NCI-H2227 treated with DMSO at 0.1 percent for 48 hours (cell line): Measurements from ENCODE around the gene GRM7.

Source experiments
- DNase-seq: peaks from one replicate; lab custom pipeline; 2025; lab: John Stamatoyannopoulos, UW

Gene GRM7

GRCh38 chr3:7720649-7721297 lies 859.9 kb downstream of the GRM7 start:
- DNase-seq: no peak

GRCh38 chr3:7721869-7722268 lies 861.0 kb downstream of the GRM7 start:
- DNase-seq: no peak

- no peak for DNase-seq
Measured at GRCh38 chr3:7728566-7729519, 867.9 kb downstream of the GRM7 start.

GRCh38 chr3:7733933-7734332 lies 873.0 kb downstream of the GRM7 start:
- no peak for DNase-seq

GRCh38 chr3:7734456-7734855 lies 873.5 kb downstream of the GRM7 start:
- no peak for DNase-seq

GRCh38 chr3:7737263-7737662 lies 876.3 kb downstream of the GRM7 start:
- DNase-seq: no peak

GRCh38 chr3:7739754-7740153 lies 878.8 kb downstream of the GRM7 start:
- DNase-seq: no peak

- DNase-seq: no peak
Measured at GRCh38 chr3:7740458-7740857, 879.5 kb downstream of the GRM7 start.

- no peak for DNase-seq
Measured at GRCh38 chr3:7744850-7745249, 883.9 kb downstream of the GRM7 start.

GRCh38 chr3:7745711-7746110 lies 884.8 kb downstream of the GRM7 start:
- DNase-seq: no peak

- DNase-seq: no peak
Measured at GRCh38 chr3:7749931-7750695, 889.2 kb downstream of the GRM7 start.

GRCh38 chr3:7752005-7752404 lies 891.1 kb downstream of the GRM7 start:
- no peak for DNase-seq

GRCh38 chr3:7754653-7755441 lies 893.9 kb downstream of the GRM7 start:
- no peak for DNase-seq

GRCh38 chr3:7759630-7760029 lies 898.7 kb downstream of the GRM7 start:
- DNase-seq: no peak

GRCh38 chr3:7760718-7761117 lies 899.8 kb downstream of the GRM7 start:
- DNase-seq: no peak

- DNase-seq: no peak
Measured at GRCh38 chr3:7764115-7764514, 903.2 kb downstream of the GRM7 start.

- no peak for DNase-seq
Measured at GRCh38 chr3:7766530-7766929, 905.6 kb downstream of the GRM7 start.

- DNase-seq: no peak
Measured at GRCh38 chr3:7779331-7779730, 918.4 kb downstream of the GRM7 start.

GRCh38 chr3:7781395-7781794 lies 920.5 kb downstream of the GRM7 start:
- DNase-seq: no peak

GRCh38 chr3:7787871-7788828 lies 927.2 kb downstream of the GRM7 start:
- DNase-seq: no peak

- no peak for DNase-seq
Measured at GRCh38 chr3:7788881-7789280, 928.0 kb downstream of the GRM7 start.
